HL-60 (cell line): ENCODE data around the gene SLC7A9.

Source experiments
- POLR2AphosphoS5 ChIP-seq: IDR thresholded peaks from 2 replicates; pipeline ENCODE4 v1.6.1; 2012; ENCODE audit warnings: low read depth
- TF ChIP-seq, protein P1 (sequence below): IDR thresholded peaks from one replicate; pipeline ENCODE4 v1.5.1; 2011; ENCODE audit warnings: low read length, control low read depth, inconsistent platforms; ENCODE audit not compliant: insufficient read depth
- TF ChIP-seq, protein P2 (sequence below): IDR thresholded peaks from 2 replicates; pipeline ENCODE4 v1.6.1; 2012; ENCODE audit warnings: low read depth; ENCODE audit not compliant: insufficient replicate concordance

DNA sequence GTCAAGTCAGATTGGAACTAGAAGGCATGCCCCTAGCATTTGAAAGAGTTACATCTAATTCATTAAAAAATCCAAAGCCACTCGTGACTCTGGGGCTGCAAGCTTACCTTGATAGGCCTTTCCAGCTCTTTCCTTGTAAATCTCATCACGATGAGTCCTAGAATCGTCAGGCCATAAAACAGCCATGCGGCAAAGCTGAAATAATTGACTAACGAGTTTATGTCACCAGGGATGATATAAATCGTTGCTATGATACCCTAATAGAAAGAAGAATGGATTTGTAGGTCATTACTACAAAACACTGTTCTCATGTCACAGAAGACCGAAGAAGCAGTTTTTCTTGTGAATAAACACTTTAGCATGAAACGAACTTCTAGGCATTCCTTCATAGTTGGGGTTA lies 27.5 kb downstream of the SLC7A9 start:
- TF ChIP-seq, protein P1, sequence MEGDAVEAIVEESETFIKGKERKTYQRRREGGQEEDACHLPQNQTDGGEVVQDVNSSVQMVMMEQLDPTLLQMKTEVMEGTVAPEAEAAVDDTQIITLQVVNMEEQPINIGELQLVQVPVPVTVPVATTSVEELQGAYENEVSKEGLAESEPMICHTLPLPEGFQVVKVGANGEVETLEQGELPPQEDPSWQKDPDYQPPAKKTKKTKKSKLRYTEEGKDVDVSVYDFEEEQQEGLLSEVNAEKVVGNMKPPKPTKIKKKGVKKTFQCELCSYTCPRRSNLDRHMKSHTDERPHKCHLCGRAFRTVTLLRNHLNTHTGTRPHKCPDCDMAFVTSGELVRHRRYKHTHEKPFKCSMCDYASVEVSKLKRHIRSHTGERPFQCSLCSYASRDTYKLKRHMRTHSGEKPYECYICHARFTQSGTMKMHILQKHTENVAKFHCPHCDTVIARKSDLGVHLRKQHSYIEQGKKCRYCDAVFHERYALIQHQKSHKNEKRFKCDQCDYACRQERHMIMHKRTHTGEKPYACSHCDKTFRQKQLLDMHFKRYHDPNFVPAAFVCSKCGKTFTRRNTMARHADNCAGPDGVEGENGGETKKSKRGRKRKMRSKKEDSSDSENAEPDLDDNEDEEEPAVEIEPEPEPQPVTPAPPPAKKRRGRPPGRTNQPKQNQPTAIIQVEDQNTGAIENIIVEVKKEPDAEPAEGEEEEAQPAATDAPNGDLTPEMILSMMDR: no peak
- TF ChIP-seq POLR2AphosphoS5: no peak
- TF ChIP-seq, protein P2, sequence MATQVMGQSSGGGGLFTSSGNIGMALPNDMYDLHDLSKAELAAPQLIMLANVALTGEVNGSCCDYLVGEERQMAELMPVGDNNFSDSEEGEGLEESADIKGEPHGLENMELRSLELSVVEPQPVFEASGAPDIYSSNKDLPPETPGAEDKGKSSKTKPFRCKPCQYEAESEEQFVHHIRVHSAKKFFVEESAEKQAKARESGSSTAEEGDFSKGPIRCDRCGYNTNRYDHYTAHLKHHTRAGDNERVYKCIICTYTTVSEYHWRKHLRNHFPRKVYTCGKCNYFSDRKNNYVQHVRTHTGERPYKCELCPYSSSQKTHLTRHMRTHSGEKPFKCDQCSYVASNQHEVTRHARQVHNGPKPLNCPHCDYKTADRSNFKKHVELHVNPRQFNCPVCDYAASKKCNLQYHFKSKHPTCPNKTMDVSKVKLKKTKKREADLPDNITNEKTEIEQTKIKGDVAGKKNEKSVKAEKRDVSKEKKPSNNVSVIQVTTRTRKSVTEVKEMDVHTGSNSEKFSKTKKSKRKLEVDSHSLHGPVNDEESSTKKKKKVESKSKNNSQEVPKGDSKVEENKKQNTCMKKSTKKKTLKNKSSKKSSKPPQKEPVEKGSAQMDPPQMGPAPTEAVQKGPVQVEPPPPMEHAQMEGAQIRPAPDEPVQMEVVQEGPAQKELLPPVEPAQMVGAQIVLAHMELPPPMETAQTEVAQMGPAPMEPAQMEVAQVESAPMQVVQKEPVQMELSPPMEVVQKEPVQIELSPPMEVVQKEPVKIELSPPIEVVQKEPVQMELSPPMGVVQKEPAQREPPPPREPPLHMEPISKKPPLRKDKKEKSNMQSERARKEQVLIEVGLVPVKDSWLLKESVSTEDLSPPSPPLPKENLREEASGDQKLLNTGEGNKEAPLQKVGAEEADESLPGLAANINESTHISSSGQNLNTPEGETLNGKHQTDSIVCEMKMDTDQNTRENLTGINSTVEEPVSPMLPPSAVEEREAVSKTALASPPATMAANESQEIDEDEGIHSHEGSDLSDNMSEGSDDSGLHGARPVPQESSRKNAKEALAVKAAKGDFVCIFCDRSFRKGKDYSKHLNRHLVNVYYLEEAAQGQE: no peak
